HTERT RPE-1 (cell line): ENCODE data around the gene FHIP1A.

Experiments
- in situ Hi-C: fragments of 300-500 bp; cut with MboI; formaldehyde crosslinking; loops from 4 replicates; pipeline ENCODE4 v1.14.3; 2020; ENCODE audit warnings: low sequenced_read_pairs

The FHIP1A gene

GRCh38 chr4:151454513-151454912 is 45.5 kb downstream of the FHIP1A start:
- in situ Hi-C loops: no loop called here

- in situ Hi-C loops: no loop called here
Observed at GRCh38 chr4:151455212-151455611, 46.2 kb downstream of the FHIP1A start.

- in situ Hi-C loops: no loop called here
Observed at GRCh38 chr4:151458148-151458547, 49.2 kb downstream of the FHIP1A start.
